ENCODE measurements around the gene FFAR2.
A peak's percentile ranks its signal among the peaks of the same experiment; 100 is the strongest.
"Not testable (repeated sequence)": the region's sequence is repeated elsewhere in the genome, so short reads cannot be mapped to it uniquely, and the experiment has no call there.

Gene FFAR2

DNA sequence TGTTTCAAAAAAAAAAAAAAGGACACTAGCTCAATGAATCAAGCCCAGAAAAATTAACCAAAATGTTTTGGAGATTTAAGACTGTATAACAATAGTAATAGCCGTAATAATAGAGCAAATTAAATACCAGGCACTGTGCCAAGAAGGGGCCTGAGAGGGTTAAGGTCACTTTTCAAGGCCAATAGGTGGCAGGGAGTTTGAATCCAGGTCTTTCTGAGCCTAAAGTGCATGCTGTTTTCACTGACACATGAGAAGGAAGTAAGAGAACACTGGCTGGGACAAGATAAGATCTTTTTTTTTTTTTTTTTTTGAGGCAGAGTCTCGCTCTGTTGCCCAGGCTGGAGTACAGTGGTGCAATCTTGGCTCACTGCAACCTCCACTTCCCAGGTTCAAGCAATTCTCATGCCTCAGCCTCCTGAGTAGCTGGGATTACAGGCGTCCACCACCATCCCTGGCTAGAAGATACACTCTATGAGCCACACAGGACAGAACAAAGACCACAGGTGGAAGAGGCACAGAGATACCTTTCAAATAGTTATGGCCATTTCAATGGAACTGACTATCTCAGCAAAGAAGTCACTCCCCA is 7.7 kb downstream of the FFAR2 start:
- DNase-seq (ENCODE audit: low read depth in 2 of 2): no peak

DNA sequence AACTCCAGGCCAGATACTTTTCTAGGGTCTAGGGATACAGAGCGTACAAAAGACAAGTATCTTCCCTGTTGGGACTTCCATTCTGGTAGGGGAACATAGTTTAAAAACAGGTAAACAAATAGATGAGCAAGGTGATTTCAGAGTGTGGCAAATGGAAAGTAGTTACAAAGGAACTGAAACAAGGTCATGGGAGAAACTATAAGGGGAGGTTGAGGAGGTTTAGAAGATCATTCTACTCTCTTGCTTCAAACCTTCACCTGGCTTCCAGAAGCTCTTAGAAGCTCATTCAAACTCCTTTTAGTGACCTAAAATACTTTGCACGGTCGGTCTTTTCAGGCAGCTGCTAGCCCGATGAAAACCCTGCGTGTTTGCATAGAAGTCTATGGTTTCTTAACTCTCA is 9.1 kb downstream of the FFAR2 start:
- no peak for DNase-seq (ENCODE audit: low read depth in 2 of 2)

DNA sequence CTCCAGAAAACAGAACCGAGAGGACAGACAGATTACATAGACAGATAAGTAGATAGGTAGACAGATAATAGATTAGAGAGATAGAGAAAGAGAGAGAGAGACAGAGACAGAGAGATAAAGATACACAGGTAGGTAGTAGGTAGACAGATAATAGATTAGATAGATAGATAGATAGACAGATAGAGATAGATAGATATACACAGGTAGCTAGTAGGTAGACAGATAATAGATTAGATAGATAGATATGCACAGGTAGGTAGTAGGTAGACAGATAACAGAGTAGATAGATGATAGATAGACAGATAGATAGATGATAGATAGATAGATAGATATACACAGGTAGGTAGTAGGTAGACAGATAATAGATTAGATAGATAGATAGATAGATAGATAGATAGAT is 10.1 kb downstream of the FFAR2 start:
- no peak for DNase-seq (ENCODE audit: low read depth in 2 of 2)

- no peak for DNase-seq (ENCODE audit: low read depth in 2 of 2)
These were observed 10.8 kb downstream of the FFAR2 start for GRCh38 chr19:35458731-35459391.

- no peak for DNase-seq (ENCODE audit: low read depth in 2 of 2)
These were observed 11.5 kb downstream of the FFAR2 start for GRCh38 chr19:35459414-35460082.

DNA sequence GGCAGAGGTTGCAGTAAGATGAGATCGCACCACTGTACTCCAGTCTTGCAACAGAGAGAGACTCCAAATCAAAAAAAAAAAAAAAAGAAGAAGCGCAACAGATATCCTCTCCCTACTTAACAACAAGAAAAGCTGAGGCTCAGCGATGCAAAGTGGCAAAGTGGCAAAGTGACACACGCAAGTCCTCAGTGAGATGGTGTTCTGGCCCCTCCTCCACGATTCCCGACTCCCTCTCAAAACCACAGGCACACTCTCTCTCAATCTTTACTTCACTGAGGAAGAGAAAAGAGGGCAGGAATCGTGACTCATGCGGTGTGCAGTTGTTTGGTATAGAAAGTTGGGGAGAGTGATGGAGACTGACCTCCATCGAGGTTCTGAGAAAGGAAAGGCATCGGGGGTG is 12.6 kb downstream of the FFAR2 start:
- DNase-seq (ENCODE audit: low read depth in 2 of 2): no peak

DNA sequence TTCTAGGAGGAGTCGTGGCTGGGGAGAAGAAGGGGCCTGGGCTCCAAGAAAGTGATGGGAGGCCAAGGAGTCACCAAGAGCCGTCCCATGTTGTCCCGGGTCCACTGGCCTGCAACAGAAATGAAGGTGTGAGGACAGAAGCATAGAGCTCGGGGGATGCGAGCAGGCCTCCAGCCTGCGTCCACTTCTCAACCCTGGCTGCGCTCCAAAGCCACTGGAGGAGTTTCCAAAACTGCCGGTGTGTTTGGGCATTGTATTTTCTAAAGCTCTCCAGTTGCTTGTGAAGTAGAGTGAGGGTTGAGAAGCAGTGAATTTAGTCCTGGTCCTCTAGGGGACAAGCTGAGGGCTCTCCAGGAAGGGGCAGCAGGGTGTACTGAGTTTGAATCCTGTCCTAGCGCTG is 13.0 kb downstream of the FFAR2 start:
- no peak for DNase-seq (ENCODE audit: low read depth in 2 of 2)

GRCh38 chr19:35461788-35462187 is 13.7 kb downstream of the FFAR2 start:
- DNase-seq (ENCODE audit: low read depth in 2 of 2): not testable (repeated sequence)

DNA sequence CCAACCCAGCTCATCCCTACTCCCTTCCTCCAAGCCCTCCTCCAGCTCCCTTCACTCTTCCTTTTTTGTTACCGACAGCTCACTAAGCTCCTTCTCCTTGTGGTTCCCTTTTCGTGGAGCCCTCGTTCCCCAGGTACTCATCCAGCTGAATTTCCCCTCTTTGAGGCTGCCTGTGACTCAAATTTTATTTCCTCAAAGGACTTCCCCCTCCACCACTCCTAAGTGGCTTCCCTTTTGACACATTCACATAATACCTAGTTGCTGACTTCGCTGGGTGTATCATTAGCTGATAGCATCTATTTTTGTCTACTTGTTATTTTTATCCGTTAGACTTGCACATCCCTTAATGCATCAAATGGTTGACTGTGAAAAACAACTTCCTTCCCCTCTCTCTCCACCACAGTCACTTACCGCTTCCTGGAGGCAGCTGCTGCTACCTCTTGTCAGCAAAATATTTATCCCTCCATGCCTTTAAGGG is 14.5 kb downstream of the FFAR2 start:
- no peak for DNase-seq (ENCODE audit: low read depth in 2 of 2)

DNA sequence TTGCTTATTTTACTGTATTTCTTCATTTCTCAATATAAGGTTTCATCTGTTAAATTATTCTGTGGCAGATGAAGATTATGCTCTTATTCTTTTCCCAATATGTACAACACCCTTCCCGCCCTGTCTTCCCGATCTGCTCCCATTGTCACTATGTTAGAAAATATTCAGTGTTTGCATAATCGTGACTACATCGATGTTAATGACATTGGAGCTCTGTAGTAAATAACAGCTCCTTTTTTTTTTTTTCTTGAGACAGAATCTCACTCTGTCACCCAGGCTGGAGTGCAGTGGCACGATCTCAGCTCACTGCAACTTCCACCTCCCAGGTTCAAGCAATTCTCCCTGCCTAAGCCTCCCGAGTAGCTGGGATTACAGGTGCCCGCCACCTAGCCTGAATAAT is 14.9 kb downstream of the FFAR2 start:
- not testable (repeated sequence) for DNase-seq (ENCODE audit: low read depth in 2 of 2)

GRCh38 chr19:35466259-35466658 is 18.2 kb downstream of the FFAR2 start:
- DNase-seq (ENCODE audit: low read depth in 2 of 2): no peak

DNA sequence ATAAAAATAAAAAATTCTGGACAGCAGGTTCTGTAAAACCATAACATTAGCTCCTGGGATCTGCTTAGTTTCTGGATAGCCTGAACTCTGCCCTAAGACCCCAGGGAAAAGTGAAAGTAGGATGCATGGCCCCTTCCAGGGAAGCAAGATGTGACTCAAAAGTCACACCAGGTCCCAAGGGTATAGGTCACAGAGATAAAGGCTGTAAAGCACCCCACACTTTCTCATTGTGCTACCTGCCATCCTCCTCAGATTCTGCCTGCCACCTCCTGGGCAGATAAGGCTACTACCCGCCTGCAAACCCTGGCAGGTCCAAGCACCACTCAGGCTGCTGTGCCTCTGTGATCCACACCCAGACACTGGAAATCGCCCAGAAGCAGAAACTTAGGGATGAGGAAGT is 20.6 kb downstream of the FFAR2 start:
- DNase-seq (ENCODE audit: low read depth in 2 of 2): peak; percentile 30 to 50

- no peak for DNase-seq (ENCODE audit: low read depth in 2 of 2)
These were observed 22.1 kb downstream of the FFAR2 start for GRCh38 chr19:35470128-35470527.

GRCh38 chr19:35471075-35471474 is 23.0 kb downstream of the FFAR2 start:
- not testable (repeated sequence) for DNase-seq (ENCODE audit: low read depth in 2 of 2)

- no peak for DNase-seq (ENCODE audit: low read depth in 2 of 2)
These were observed 23.9 kb downstream of the FFAR2 start for GRCh38 chr19:35471946-35472345.

DNA sequence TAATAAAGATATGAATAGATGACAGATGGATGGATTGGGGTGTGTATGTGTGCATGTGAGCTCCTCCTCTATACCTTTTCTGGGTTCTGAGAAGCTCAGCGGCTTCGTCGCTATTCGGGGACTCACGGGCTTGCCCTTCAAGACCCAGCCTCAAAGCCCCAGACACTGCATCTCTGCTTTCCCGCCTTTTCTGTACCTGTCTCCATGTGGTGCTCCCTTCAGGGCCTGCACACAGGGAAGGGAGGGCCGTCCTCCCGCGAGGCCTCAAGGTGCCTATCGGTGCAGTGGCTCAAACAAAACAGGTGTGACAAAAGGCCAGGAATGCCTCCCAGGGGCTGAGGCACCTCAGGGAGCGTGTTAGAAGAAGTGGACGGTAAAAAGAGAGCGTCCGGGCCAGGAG is 26.0 kb downstream of the FFAR2 start:
- DNase-seq (ENCODE audit: low read depth in 2 of 2): no peak

DNA sequence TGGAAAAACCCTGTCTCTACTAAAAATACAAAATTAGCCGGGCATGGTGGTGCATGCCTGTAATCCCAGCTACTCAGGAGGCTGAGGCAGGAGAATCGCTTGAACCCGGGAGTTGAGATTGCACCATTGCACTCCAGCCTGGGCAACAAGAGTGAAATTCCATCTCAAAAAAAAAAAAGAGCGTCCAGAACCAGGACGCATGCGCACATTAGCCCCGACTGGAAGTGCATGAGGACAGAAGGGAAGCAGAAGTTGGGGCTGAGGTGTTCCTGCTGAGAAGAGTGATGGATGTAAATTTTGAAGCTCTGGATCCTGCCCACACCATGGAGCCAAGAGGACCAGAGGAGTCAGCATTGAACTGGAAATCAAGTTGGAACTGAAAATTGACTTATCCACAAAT is 26.5 kb downstream of the FFAR2 start:
- not testable (repeated sequence) for DNase-seq (ENCODE audit: low read depth in 2 of 2)

GRCh38 chr19:35476149-35476548 is 28.1 kb downstream of the FFAR2 start:
- DNase-seq (ENCODE audit: low read depth in 2 of 2): no peak

DNA sequence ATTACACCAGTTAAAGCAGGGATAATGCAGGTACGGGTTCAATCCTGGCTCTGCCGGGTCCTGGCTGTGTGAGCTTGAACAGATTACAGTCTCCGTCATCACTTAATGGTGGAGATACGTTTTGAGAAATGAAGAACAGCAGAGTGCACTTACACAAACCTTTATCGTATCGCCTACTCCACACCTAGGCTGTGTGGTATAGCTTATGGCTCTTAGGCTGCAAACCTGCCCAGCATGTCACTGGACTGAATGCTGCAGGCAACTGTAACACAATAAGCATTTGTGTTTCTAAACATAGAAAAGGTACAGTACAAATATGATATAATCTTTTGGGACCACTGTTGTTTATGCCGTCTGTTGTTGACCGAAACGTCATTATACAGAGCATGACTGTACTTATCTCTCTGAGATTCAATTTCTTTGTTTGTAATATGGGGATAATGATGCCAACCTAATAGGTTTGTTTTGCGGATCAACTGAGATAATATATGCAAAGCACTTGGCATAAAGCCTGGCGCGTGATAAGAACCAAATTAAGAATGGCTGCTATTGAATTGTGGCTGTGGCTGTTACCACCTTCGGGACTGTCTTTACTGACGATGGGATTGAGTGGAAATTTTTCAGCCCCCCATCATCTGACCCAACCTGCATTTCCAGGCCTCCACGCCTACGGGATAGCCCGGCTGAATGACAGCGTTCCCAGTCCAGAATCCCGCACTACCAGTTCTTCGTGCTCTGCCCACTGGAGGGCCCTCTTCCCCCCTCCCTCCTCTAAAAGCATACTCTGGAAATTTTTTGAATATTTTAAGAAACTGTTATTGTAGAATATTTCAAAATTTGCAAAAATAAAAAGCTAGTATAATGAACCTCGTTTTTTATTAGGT is 31.0 kb downstream of the FFAR2 start:
- no peak for DNase-seq (ENCODE audit: low read depth in 2 of 2)

DNA sequence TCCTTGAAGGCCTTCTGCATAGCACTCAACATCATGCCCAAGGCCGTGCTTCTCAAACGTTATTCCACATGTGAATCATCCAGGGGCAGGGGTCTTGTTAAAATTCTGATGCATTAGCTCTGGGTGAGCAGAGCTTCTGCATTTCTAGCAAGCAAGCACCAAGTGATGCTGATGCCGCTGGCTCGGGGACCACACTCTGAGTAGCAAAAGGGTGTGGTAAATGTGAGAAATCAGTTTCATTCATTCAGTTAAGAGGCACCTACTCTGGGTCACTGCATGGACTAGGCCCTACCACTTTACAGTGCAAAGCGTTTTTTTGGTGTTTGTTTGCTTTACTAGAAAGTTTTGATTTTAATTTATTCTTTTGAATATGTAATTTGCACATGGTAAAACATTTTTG is 35.0 kb downstream of the FFAR2 start:
- DNase-seq (ENCODE audit: low read depth in 2 of 2): no peak

DNA sequence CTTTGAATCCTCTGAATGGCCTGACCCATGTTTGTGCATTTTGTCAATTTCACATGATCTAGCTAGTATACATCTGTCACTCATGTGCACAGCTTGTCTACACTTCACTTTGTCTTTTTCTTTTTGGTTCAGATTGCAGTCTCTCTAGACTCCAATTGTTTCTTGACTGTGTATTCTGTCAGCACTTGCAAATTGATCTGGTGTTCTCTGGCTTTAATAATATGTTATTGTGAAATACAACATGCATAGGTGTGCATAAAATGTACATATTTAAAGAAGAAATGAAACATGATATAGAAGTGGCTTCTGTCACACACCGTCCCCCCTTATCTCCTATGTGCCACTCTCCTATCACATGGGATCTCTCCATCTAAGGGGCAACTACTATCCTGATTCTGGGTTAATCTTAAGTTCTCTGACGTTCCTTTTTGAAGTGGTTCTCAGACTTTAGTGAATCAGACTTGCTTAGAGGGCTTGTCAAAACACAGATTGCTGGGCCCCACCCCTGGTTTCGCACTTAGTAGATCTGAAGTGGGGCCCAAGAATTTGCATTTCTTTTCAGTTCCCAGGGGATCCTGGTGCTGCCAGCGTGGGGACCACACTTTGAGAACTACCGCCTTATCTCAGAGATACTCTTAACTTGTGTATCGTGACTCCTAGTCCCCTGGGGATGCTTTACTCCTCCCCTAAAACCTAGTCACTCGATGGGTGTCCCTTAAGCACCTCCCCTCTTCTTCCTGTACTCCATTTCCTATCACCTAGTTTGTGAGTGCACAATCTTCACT is 36.4 kb downstream of the FFAR2 start:
- no peak for DNase-seq (ENCODE audit: low read depth in 2 of 2)

Measured in stimulated activated CD8-positive, alpha-beta memory T cell treated with anti-CD3 and anti-CD28 coated beads, Interleukin-2, amount 100 ng/mL, for 48 hours (primary cell).